ENCODE results near the gene MYBBP1A. TPM values are rescaled to one million over a fixed set of nuclear protein-coding genes. Genes with fewer than 3 reads are reported as not detected.
A peak's percentile ranks its signal among the peaks of the same experiment; 100 is the strongest.

Gene MYBBP1A
- total RNA-seq, 1 donor from 2014 or later = 47.9 TPM

- no peaks in the 10 kb centered on the region for H3K36me3 Mint-ChIP-seq (ENCODE audit: unreplicated experiment)
- peaks cover 20% of the 10 kb centered on the region for H3K4me1 Mint-ChIP-seq (ENCODE audit: unreplicated experiment)
- TF ChIP-seq CTCF (IDR thresholded peaks at IDR 0.05) = no peak
- H3K27me3 Mint-ChIP-seq (ENCODE audit: unreplicated experiment) = peaks cover 44% of the 10 kb centered on the region
- no peak for DNase-seq (ENCODE audit: extremely low spot score, unreplicated experiment)
- H3K27ac Mint-ChIP-seq (ENCODE audit: unreplicated experiment) = no peak overlapping the region
- H3K4me3 Mint-ChIP-seq (ENCODE audit: unreplicated experiment) = no peak overlapping the region
- H3K9me3 Mint-ChIP-seq (ENCODE audit: unreplicated experiment) = no peaks in the 10 kb centered on the region
Measured at GRCh38 chr17:4588391-4588790, 33.2 kb upstream of the MYBBP1A start.

GRCh38 chr17:4587803-4588202 lies 32.6 kb upstream of the MYBBP1A start:
- H3K27me3 Mint-ChIP-seq (ENCODE audit: unreplicated experiment) = peaks cover 50% of the 10 kb centered on the region
- peaks cover 19% of the 10 kb centered on the region for H3K4me1 Mint-ChIP-seq (ENCODE audit: unreplicated experiment)
- H3K9me3 Mint-ChIP-seq (ENCODE audit: unreplicated experiment) = no peaks in the 10 kb centered on the region
- no peak for TF ChIP-seq CTCF (IDR thresholded peaks at IDR 0.05)
- H3K36me3 Mint-ChIP-seq (ENCODE audit: unreplicated experiment) = no peaks in the 10 kb centered on the region
- DNase-seq (ENCODE audit: extremely low spot score, unreplicated experiment) = no peak
- no peak overlapping the region for H3K4me3 Mint-ChIP-seq (ENCODE audit: unreplicated experiment)
- no peak overlapping the region for H3K27ac Mint-ChIP-seq (ENCODE audit: unreplicated experiment)

GRCh38 chr17:4587195-4587594 lies 32.0 kb upstream of the MYBBP1A start:
- no peaks in the 10 kb centered on the region for H3K36me3 Mint-ChIP-seq (ENCODE audit: unreplicated experiment)
- TF ChIP-seq CTCF (IDR thresholded peaks at IDR 0.05) = no peak
- no peak for DNase-seq (ENCODE audit: extremely low spot score, unreplicated experiment)
- H3K9me3 Mint-ChIP-seq (ENCODE audit: unreplicated experiment) = no peaks in the 10 kb centered on the region
- H3K4me3 Mint-ChIP-seq (ENCODE audit: unreplicated experiment) = no peak overlapping the region
- peaks cover 55% of the 10 kb centered on the region for H3K27me3 Mint-ChIP-seq (ENCODE audit: unreplicated experiment)
- H3K27ac Mint-ChIP-seq (ENCODE audit: unreplicated experiment) = no peak overlapping the region
- H3K4me1 Mint-ChIP-seq (ENCODE audit: unreplicated experiment) = peaks cover 19% of the 10 kb centered on the region

- peak overlapping the region; percentile 27 for H3K4me3 Mint-ChIP-seq (ENCODE audit: unreplicated experiment)
Measured at GRCh38 chr17:4586043-4586442, 30.9 kb upstream of the MYBBP1A start.

GRCh38 chr17:4585638-4585994 lies 30.4 kb upstream of the MYBBP1A start:
- Mint-ChIP-seq H3K27me3 (ENCODE audit: unreplicated experiment) (peaks cover 60% of the 10 kb centered on the region), H3K27ac (ENCODE audit: unreplicated experiment) (no peak overlapping the region), H3K4me1 (ENCODE audit: unreplicated experiment) (peaks cover 12% of the 10 kb centered on the region), H3K4me3 (ENCODE audit: unreplicated experiment) (peak overlapping the region; percentile 62), H3K9me3 (ENCODE audit: unreplicated experiment) (no peaks in the 10 kb centered on the region), H3K36me3 (ENCODE audit: unreplicated experiment) (no peaks in the 10 kb centered on the region)
- TF ChIP-seq CTCF (IDR thresholded peaks at IDR 0.05) = no peak
- DNase-seq (ENCODE audit: extremely low spot score, unreplicated experiment) = no peak

More at GRCh38 chr17:4586043-4586442, 30.9 kb upstream of the MYBBP1A start:
- H3K9me3 Mint-ChIP-seq (ENCODE audit: unreplicated experiment) = no peaks in the 10 kb centered on the region
- peaks cover 12% of the 10 kb centered on the region for H3K4me1 Mint-ChIP-seq (ENCODE audit: unreplicated experiment)
- H3K36me3 Mint-ChIP-seq (ENCODE audit: unreplicated experiment) = no peaks in the 10 kb centered on the region
- H3K27me3 Mint-ChIP-seq (ENCODE audit: unreplicated experiment) = peaks cover 62% of the 10 kb centered on the region
- TF ChIP-seq CTCF (IDR thresholded peaks at IDR 0.05) = no peak
- no peak for DNase-seq (ENCODE audit: extremely low spot score, unreplicated experiment)
- no peak overlapping the region for H3K27ac Mint-ChIP-seq (ENCODE audit: unreplicated experiment)
